ENCODE data around the gene PLB1. TPM values are rescaled to one million over a fixed set of nuclear protein-coding genes. Genes with fewer than 3 reads are reported as not detected.

Gene PLB1
- total RNA-seq: 1 to 10 TPM in 1 of 2 experiments, under 1 TPM in 1; 0.87 to 1.1 TPM

GRCh38 chr2:28495551-28496250 is at the start of gene PLB1:
Gene PLB1, plus strand, starts transcription at chr2:28496060. Its CDS starts 55 bp downstream, at chr2:28496115.
- H3K4me3 Mint-ChIP-seq: no peak within 1 kb of the TSS

GRCh38 chr2:28446531-28446930 is 49.3 kb upstream of the PLB1 start:
- H3K36me3 Mint-ChIP-seq (ENCODE audit: low read depth): peaks cover 2% of the 10 kb centered on the region
- H3K4me1 Mint-ChIP-seq: peaks cover 88% of the 10 kb centered on the region
- no peak overlapping the region for H3K4me3 Mint-ChIP-seq
- no peaks in the 10 kb centered on the region for H3K27me3 Mint-ChIP-seq
- peaks cover 2% of the 10 kb centered on the region for H3K9me3 Mint-ChIP-seq (ENCODE audit: low read depth)
- H3K27ac Mint-ChIP-seq: peak overlapping the region; percentile 97
- ATAC-seq: no peak
- intact Hi-C loops (cut with DNase I, micrococcal nuclease): loop anchor here (1.0 to 10.0 kb wide), 10 partner anchors 19 to 1818 kb away; partner anchors contain the start of genes BABAM2 (in 1 of the 2), FOSL2 (in 1 of the 2), RBKS (in 1 of the 2) and YPEL5 (in 1 of the 2)
- DNase-seq: no peak
- ChIA-PET CTCF (interaction anchor here (0.5 to 1.4 kb wide), 7 partner anchors 21 to 826 kb away, joined by 3 to 5 read pairs (median 3); no protein-coding TSS in a partner anchor), POLR2A (interaction anchor here (1.2 to 1.6 kb wide), 2 partner anchors 53 to 56 kb away, joined by 4 to 5 read pairs; partner anchors contain the start of gene FOSL2)

More at GRCh38 chr2:28495551-28496250, at the start of gene PLB1:
- ChIA-PET CTCF (interaction anchor here (0.6 to 2.0 kb wide), 3 partner anchors 7 to 862 kb away, joined by 3 to 6 read pairs (median 3); no protein-coding TSS in a partner anchor), POLR2A (no interaction called here)
- intact Hi-C loops (cut with DNase I, micrococcal nuclease): no loop called here
- ATAC-seq (no peak), DNase-seq (no peak)
- Mint-ChIP-seq H3K27me3 (no peaks in the 10 kb centered on the region), H3K27ac (no peak within 1 kb of the TSS), H3K36me3 (ENCODE audit: low read depth) (no peaks in the 10 kb centered on the region), H3K9me3 (ENCODE audit: low read depth) (no peaks in the 10 kb centered on the region), H3K4me1 (no peaks in the 10 kb centered on the region)

GRCh38 chr2:28447086-28447485 is 48.8 kb upstream of the PLB1 start:
- H3K27me3 Mint-ChIP-seq: no peaks in the 10 kb centered on the region
- ChIA-PET CTCF (interaction anchor here (0.6 to 1.1 kb wide), 5 partner anchors 27 to 827 kb away, joined by 3 to 4 read pairs (median 3); no protein-coding TSS in a partner anchor), POLR2A (interaction anchor here (0.6 to 1.6 kb wide), 3 partner anchors 54 to 765 kb away, joined by 4 to 5 read pairs (median 5); partner anchors contain the start of gene FOSL2)
- peaks cover 83% of the 10 kb centered on the region for H3K4me1 Mint-ChIP-seq
- intact Hi-C loops (cut with DNase I, micrococcal nuclease): loop anchor here (2.0 to 10.0 kb wide), 8 partner anchors 480 to 1818 kb away; partner anchors contain the start of genes BABAM2 (in 1 of the 2), RBKS (in 1 of the 2) and YPEL5 (in 1 of the 2)
- H3K9me3 Mint-ChIP-seq (ENCODE audit: low read depth): no peaks in the 10 kb centered on the region
- no peak for ATAC-seq
- no peak for DNase-seq
- H3K4me3 Mint-ChIP-seq: no peak overlapping the region
- H3K36me3 Mint-ChIP-seq (ENCODE audit: low read depth): peaks cover 2% of the 10 kb centered on the region
- H3K27ac Mint-ChIP-seq: peak overlapping the region; percentile 97

GRCh38 chr2:28447943-28448792 is 47.7 kb upstream of the PLB1 start:
- Mint-ChIP-seq H3K36me3 (ENCODE audit: low read depth) (peaks cover 2% of the 10 kb centered on the region), H3K9me3 (ENCODE audit: low read depth) (no peaks in the 10 kb centered on the region), H3K27ac (peak overlapping the region; percentile 97), H3K27me3 (no peaks in the 10 kb centered on the region), H3K4me3 (peak overlapping the region; percentile 21), H3K4me1 (peaks cover 78% of the 10 kb centered on the region)
- ATAC-seq (peak; percentile 34), DNase-seq (no peak)
- intact Hi-C loops (cut with DNase I, micrococcal nuclease): loop anchor here (1.0 to 10.0 kb wide), 13 partner anchors 23 to 1817 kb away; partner anchors contain the start of genes BABAM2 (in 2 of the 2), RBKS (in 2 of the 2) and YPEL5 (in 1 of the 2)
- CTCF ChIA-PET: interaction anchor here (0.9 to 1.3 kb wide), 3 partner anchors 15 to 764 kb away, joined by 3 to 4 read pairs (median 3); no protein-coding TSS in a partner anchor
- POLR2A ChIA-PET: interaction anchor here (0.5 kb wide), 1 partner anchor 679 kb away, joined by 4 read pairs; no protein-coding TSS in a partner anchor

- Mint-ChIP-seq H3K27me3 (no peaks in the 10 kb centered on the region), H3K9me3 (ENCODE audit: low read depth) (no peaks in the 10 kb centered on the region), H3K4me3 (peak overlapping the region; percentile 21), H3K4me1 (peaks cover 76% of the 10 kb centered on the region), H3K27ac (peak overlapping the region; percentile 97), H3K36me3 (ENCODE audit: low read depth) (no peaks in the 10 kb centered on the region)
- DNase-seq (no peak), ATAC-seq (no peak)
- intact Hi-C loops (cut with DNase I, micrococcal nuclease): loop anchor here (1.0 to 10.0 kb wide), 11 partner anchors 24 to 1816 kb away; partner anchors contain the start of genes BABAM2 (in 2 of the 2), RBKS (in 2 of the 2) and YPEL5 (in 1 of the 2)
- POLR2A ChIA-PET: interaction anchor here (1.1 to 1.5 kb wide), 2 partner anchors 56 to 767 kb away, joined by 3 to 4 read pairs; partner anchors contain the start of gene FOSL2
- CTCF ChIA-PET: interaction anchor here (0.9 to 1.5 kb wide), 5 partner anchors 14 to 765 kb away, joined by 3 to 5 read pairs (median 3); no protein-coding TSS in a partner anchor
Measured at GRCh38 chr2:28448793-28449100, 47.1 kb upstream of the PLB1 start.

GRCh38 chr2:28449126-28449487 is 46.8 kb upstream of the PLB1 start:
- H3K9me3 Mint-ChIP-seq (ENCODE audit: low read depth): no peaks in the 10 kb centered on the region
- no peaks in the 10 kb centered on the region for H3K36me3 Mint-ChIP-seq (ENCODE audit: low read depth)
- DNase-seq: no peak
- POLR2A ChIA-PET: interaction anchor here (0.8 to 1.5 kb wide), 5 partner anchors 25 to 767 kb away, joined by 3 to 5 read pairs (median 4); partner anchors contain the start of genes BABAM2 and FOSL2
- CTCF ChIA-PET: interaction anchor here (0.6 to 1.5 kb wide), 6 partner anchors 14 to 765 kb away, joined by 3 to 5 read pairs (median 3); no protein-coding TSS in a partner anchor
- ATAC-seq: no peak
- H3K4me1 Mint-ChIP-seq: peaks cover 75% of the 10 kb centered on the region
- H3K27ac Mint-ChIP-seq: peak overlapping the region; percentile 97
- peak overlapping the region; percentile 59 for H3K4me3 Mint-ChIP-seq
- intact Hi-C loops (cut with DNase I, micrococcal nuclease): loop anchor here (2.0 to 10.0 kb wide), 10 partner anchors 24 to 1816 kb away; partner anchors contain the start of genes BABAM2 (in 2 of the 2), RBKS (in 2 of the 2) and YPEL5 (in 1 of the 2)
- H3K27me3 Mint-ChIP-seq: no peaks in the 10 kb centered on the region

- H3K27me3 Mint-ChIP-seq: no peaks in the 10 kb centered on the region
Measured at GRCh38 chr2:28449488-28450395, 46.1 kb upstream of the PLB1 start.

GRCh38 chr2:28450901-28451565 is 44.8 kb upstream of the PLB1 start:
- no peak overlapping the region for H3K4me3 Mint-ChIP-seq
- H3K27ac Mint-ChIP-seq: peak overlapping the region; percentile 97
- CTCF ChIA-PET: interaction anchor here (1.0 kb wide), 1 partner anchor 747 kb away, joined by 3 read pairs; no protein-coding TSS in a partner anchor
- POLR2A ChIA-PET: no interaction called here
- no peak for ATAC-seq
- intact Hi-C loops (cut with DNase I, micrococcal nuclease): loop anchor here (1.0 kb wide), 4 partner anchors 14 to 199 kb away; partner anchors contain the start of gene FOSL2 (in 1 of the 2)
- H3K9me3 Mint-ChIP-seq (ENCODE audit: low read depth): no peaks in the 10 kb centered on the region
- H3K27me3 Mint-ChIP-seq: no peaks in the 10 kb centered on the region
- H3K36me3 Mint-ChIP-seq (ENCODE audit: low read depth): no peaks in the 10 kb centered on the region
- no peak for DNase-seq
- peaks cover 56% of the 10 kb centered on the region for H3K4me1 Mint-ChIP-seq

More at GRCh38 chr2:28449488-28450395, 46.1 kb upstream of the PLB1 start:
- H3K4me1 Mint-ChIP-seq: peaks cover 68% of the 10 kb centered on the region
- intact Hi-C loops (cut with DNase I, micrococcal nuclease): loop anchor here (1.0 to 10.0 kb wide), 14 partner anchors 16 to 1815 kb away; partner anchors contain the start of genes BABAM2 (in 2 of the 2), RBKS (in 2 of the 2), FOSL2 (in 1 of the 2) and YPEL5 (in 1 of the 2)
- H3K36me3 Mint-ChIP-seq (ENCODE audit: low read depth): no peaks in the 10 kb centered on the region
- DNase-seq: peak; percentile 95
- CTCF ChIA-PET: interaction anchor here (0.6 to 1.5 kb wide), 5 partner anchors 13 to 682 kb away, joined by 3 to 7 read pairs (median 4); no protein-coding TSS in a partner anchor
- peak overlapping the region; percentile 59 for H3K4me3 Mint-ChIP-seq
- peak overlapping the region; percentile 97 for H3K27ac Mint-ChIP-seq
- POLR2A ChIA-PET: interaction anchor here (0.8 to 1.5 kb wide), 6 partner anchors 25 to 768 kb away, joined by 3 to 5 read pairs (median 4); partner anchors contain the start of genes BABAM2 and FOSL2
- H3K9me3 Mint-ChIP-seq (ENCODE audit: low read depth): no peaks in the 10 kb centered on the region
- peak; percentile 68 for ATAC-seq
